Hepatocyte (in vitro differentiated cells): ENCODE measurements around the gene SULT1C3.

ENCODE experiments used
- EZH2 ChIP-seq: fragments of 200-600 bp; sonication (generic); IDR thresholded peaks from 2 replicates; pipeline ENCODE4 v1.6.1; 2016; ENCODE audit warnings: antibody characterized with exemption, mild to moderate bottlenecking, borderline replicate concordance
- EZH2phosphoT487 ChIP-seq: fragments of 200-600 bp; sonication (generic); IDR thresholded peaks from one replicate; pipeline ENCODE4 v1.6.1; 2018; ENCODE audit warnings: antibody characterized with exemption, mild to moderate bottlenecking, low read depth, moderate library complexity; ENCODE audit not compliant: unreplicated experiment, severe bottlenecking
- TF ChIP-seq, protein P1 (sequence below): fragments of 200-600 bp; sonication (generic); IDR thresholded peaks from 2 replicates; pipeline ENCODE4 v1.5.1; 2016; ENCODE audit warnings: antibody characterized with exemption, mild to moderate bottlenecking; ENCODE audit not compliant: poor library complexity

DNA sequence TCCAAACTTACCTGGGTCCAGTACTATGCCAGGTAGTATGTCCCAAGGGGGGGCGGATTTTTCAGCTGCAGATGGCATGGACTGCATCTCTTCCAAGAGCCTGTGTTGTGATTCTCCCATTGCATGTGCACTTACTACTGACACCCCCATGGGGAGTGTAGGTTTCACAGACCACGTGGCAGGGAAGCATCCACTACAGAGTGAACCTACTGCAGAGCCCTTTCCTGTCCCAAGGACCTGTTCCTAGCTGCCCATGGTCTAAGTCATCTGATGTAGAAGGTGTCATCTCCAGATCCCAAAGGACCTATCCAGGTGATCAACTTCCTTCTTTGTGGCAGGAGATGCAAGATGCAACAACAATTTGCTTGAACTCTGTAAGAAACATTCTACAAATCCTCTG is 9.9 kb upstream of the SULT1C3 start:
- TF ChIP-seq, protein P1, sequence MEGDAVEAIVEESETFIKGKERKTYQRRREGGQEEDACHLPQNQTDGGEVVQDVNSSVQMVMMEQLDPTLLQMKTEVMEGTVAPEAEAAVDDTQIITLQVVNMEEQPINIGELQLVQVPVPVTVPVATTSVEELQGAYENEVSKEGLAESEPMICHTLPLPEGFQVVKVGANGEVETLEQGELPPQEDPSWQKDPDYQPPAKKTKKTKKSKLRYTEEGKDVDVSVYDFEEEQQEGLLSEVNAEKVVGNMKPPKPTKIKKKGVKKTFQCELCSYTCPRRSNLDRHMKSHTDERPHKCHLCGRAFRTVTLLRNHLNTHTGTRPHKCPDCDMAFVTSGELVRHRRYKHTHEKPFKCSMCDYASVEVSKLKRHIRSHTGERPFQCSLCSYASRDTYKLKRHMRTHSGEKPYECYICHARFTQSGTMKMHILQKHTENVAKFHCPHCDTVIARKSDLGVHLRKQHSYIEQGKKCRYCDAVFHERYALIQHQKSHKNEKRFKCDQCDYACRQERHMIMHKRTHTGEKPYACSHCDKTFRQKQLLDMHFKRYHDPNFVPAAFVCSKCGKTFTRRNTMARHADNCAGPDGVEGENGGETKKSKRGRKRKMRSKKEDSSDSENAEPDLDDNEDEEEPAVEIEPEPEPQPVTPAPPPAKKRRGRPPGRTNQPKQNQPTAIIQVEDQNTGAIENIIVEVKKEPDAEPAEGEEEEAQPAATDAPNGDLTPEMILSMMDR = no peak
- TF ChIP-seq EZH2 (no peak), EZH2phosphoT487 (no peak)
